NCI-H748 treated with DMSO at 0.1 percent for 48 hours (cell line): ENCODE data around the gene KRT39.
"Not testable (repeated sequence)": the region's sequence is repeated elsewhere in the genome, so short reads cannot be mapped to it uniquely, and the experiment has no call there.

ENCODE experiments used
- DNase-seq: peaks from one replicate; lab custom pipeline; 2025; lab: John Stamatoyannopoulos, UW

The KRT39 gene

GRCh38 chr17:40938981-40939380 lies 27.8 kb downstream of the KRT39 start:
- no peak for DNase-seq

GRCh38 chr17:40937384-40937819 lies 29.3 kb downstream of the KRT39 start, which contains the start of gene KRT23:
TSS of gene KRT23 (minus strand) at chr17:40937646. CDS start at chr17:40936603, 1,043 bp downstream.
- DNase-seq, result no peak

GRCh38 chr17:40936976-40937375 lies 29.8 kb downstream of the KRT39 start:
- no peak for DNase-seq

- no peak for DNase-seq
Measured at GRCh38 chr17:40936437-40936971, 30.2 kb downstream of the KRT39 start.

- no peak for DNase-seq
Measured at GRCh38 chr17:40935624-40936023, 31.1 kb downstream of the KRT39 start.

GRCh38 chr17:40932608-40933007 lies 34.1 kb downstream of the KRT39 start:
- DNase-seq, result no peak

- DNase-seq, result no peak
Measured at GRCh38 chr17:40931311-40931710, 35.4 kb downstream of the KRT39 start.

GRCh38 chr17:40926341-40926740 lies 40.4 kb downstream of the KRT39 start:
- DNase-seq, result no peak

GRCh38 chr17:40922239-40922638 lies 44.5 kb downstream of the KRT39 start:
- no peak for DNase-seq

- no peak for DNase-seq
Measured at GRCh38 chr17:40921026-40921425, 45.7 kb downstream of the KRT39 start.

GRCh38 chr17:40917116-40917515 lies 49.6 kb downstream of the KRT39 start:
- not testable (repeated sequence) for DNase-seq

- DNase-seq, result no peak
Measured at GRCh38 chr17:40916366-40916765, 50.4 kb downstream of the KRT39 start.

GRCh38 chr17:40915721-40916256 lies 51.0 kb downstream of the KRT39 start:
- DNase-seq, result no peak

- no peak for DNase-seq
Measured at GRCh38 chr17:40915199-40915661, 51.5 kb downstream of the KRT39 start.

GRCh38 chr17:40914075-40914855 lies 52.5 kb downstream of the KRT39 start:
- DNase-seq, result no peak

- no peak for DNase-seq
Measured at GRCh38 chr17:40912486-40913210, 54.1 kb downstream of the KRT39 start.

- DNase-seq, result no peak
Measured at GRCh38 chr17:40910441-40910841, 56.3 kb downstream of the KRT39 start.

GRCh38 chr17:40909755-40910154 lies 57.0 kb downstream of the KRT39 start:
- DNase-seq, result peak; percentile 93

GRCh38 chr17:40909351-40909750 lies 57.4 kb downstream of the KRT39 start:
- DNase-seq, result peak; percentile 93
